ENCODE measurements around the gene COLQ. TPM values are rescaled to one million over a fixed set of nuclear protein-coding genes. Genes with fewer than 3 reads are reported as not detected.
"Not testable (repeated sequence)": the region's sequence is repeated elsewhere in the genome, so short reads cannot be mapped to it uniquely, and the experiment has no call there.

Gene COLQ
- 0.72 TPM for total RNA-seq (ENCODE audit: insufficient read depth, low replicate concordance)

GRCh38 chr3:15521573-15521965 is at the start of gene COLQ:
COLQ (minus strand) TSS chr3:15521706; CDS start chr3:15521625, 81 bp downstream.
- DNase-seq (ENCODE audit: low spot score), result peak; percentile 54

GRCh38 chr3:15563190-15563589 is 41.7 kb upstream of the COLQ start:
- no peak for DNase-seq (ENCODE audit: low spot score)

DNA sequence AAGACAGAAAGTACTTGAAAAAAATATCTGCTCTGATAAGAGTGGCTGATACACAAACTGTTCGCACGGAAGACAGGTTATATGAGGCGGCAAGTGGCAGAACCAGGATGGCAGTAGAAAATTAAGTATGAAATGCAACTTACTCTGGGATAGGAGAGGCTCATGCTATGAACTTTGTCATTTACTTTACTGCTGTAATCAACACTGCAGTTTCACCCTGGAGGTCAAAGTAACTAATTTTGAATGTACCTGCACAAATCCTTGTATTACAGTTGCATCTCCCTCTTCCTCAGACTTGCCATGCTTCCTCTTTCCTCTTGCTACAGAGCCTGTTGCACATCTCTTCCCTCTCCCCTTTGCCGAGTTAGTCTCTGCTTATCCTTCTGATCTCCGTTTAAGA is 41.1 kb upstream of the COLQ start:
- no peak for DNase-seq (ENCODE audit: low spot score)

GRCh38 chr3:15558581-15558980 is 37.1 kb upstream of the COLQ start:
- no peak for DNase-seq (ENCODE audit: low spot score)

- peak; percentile 80 for DNase-seq (ENCODE audit: low spot score)
Observed at GRCh38 chr3:15557511-15557946, 36.0 kb upstream of the COLQ start.

DNA sequence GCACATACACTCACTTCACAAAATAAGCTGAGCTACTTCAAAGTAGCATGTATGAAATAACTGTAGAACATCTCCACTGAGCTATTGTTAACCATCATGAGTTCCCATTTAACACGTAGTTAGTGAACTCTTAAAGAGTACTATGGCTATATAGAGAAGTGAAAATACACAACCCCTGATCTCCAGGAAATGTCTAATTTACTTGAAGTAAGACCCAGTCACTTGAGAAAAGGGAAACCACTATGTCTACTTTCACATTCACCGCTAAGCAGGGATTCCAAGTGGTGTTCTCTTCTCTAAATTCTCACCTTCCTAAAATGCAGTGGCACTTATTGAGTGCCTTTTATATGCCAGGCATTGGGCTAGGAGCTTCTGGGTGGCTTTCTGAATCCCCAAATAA is 35.0 kb upstream of the COLQ start:
- peak; percentile 29 for DNase-seq (ENCODE audit: low spot score)

GRCh38 chr3:15553749-15554148 is 32.2 kb upstream of the COLQ start:
- DNase-seq (ENCODE audit: low spot score), result no peak

DNA sequence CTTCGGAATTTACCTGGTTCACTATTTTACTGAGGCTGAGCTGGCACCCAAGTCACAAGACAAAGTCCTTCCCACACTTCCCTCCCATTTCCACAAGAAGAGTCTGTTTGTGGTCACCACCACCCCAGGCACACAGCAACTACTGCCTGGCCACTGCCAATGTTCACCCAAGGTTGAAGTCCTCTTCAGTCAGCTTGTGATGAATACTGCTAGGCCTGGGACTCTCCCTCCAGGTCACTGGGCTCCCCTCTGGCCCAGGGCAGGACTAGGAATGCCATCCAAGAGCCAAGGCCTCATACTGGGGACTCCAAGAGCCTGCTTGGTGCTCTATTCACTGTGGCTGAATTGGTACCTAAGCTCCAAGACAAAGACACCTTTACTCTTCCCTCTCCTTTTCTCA is 30.4 kb upstream of the COLQ start:
- no peak for DNase-seq (ENCODE audit: low spot score)

- DNase-seq (ENCODE audit: low spot score), result no peak
Observed at GRCh38 chr3:15549846-15550245, 28.3 kb upstream of the COLQ start.

DNA sequence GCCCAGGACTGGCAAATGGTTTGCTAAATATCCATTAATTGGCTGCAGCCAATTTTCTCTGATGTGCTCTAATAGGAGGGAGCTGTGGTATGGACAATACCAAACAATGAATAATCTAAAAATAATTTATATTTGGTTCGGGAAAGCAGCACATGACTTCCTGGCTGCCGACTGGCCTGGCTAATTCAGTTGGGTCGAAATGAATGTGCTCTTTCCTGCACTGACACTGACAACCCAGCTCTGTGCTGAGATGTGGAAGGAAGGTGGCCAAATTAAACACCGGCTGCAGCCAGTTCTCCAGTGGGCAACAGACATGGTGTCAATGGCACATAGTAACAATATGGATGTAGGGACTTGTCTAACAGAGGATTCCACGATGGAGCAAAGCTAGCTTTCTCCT is 21.1 kb upstream of the COLQ start:
- no peak for DNase-seq (ENCODE audit: low spot score)

DNA sequence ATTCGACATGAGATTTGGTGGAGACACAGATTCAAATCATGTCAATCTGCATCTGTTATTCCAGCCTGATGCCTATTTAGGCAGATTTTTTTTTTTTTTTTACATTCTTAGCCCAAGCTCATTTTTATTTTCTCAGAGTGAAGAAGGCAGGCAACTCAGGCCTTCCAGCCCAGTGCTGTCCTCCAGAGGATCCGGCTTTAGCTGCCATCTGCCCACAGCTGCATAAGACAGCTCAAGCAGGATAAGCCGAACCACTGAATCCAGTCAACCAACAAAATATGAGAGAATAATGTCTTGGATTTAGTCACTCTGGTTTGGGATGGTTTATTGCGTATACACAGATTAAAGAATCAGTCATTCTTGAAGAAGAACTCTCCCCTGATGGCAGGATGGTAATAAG is 19.9 kb upstream of the COLQ start:
- DNase-seq (ENCODE audit: low spot score), result no peak

DNA sequence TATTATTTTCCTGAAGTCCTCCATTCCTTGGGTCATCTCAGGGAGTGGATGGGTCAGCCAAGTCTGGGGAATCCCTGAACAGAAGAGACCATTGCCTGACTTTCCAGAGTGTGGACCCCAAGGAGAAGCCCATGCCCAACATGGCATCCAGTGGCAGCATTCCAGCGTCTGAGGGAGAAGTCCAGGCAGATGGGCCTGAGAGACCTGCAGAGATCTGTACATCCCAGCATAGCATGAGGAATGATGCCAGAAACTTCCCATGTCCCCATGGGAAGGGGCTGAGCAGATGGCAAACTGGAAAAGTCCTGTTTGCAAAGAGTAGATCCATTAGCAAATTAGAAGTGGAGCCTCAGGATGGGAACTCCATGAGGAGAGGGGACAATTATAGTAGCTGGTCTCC is 17.6 kb upstream of the COLQ start:
- DNase-seq (ENCODE audit: low spot score), result no peak

- no peak for DNase-seq (ENCODE audit: low spot score)
Observed at GRCh38 chr3:15538345-15538744, 16.8 kb upstream of the COLQ start.

- no peak for DNase-seq (ENCODE audit: low spot score)
Observed at GRCh38 chr3:15536856-15537255, 15.3 kb upstream of the COLQ start.

DNA sequence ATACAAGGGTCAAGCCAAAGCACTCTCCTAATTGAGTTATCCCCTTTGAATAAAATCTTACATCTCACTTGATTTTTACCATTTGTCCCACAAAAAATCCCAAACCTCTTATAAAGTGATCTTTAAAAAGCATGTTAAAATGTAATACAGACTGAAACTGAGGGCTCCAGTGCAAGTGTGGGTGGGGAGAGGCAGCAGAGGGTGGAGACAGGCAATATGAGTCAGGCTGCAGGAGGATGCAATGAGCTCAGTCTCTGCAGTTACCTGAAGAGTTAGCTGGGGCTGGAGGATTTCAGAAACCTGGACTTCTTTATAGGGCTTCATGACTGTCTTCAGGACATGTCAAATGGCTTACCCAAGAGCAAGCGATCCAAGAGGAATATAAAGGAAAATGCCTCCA is 14.2 kb upstream of the COLQ start:
- DNase-seq (ENCODE audit: low spot score), result peak; percentile 56

DNA sequence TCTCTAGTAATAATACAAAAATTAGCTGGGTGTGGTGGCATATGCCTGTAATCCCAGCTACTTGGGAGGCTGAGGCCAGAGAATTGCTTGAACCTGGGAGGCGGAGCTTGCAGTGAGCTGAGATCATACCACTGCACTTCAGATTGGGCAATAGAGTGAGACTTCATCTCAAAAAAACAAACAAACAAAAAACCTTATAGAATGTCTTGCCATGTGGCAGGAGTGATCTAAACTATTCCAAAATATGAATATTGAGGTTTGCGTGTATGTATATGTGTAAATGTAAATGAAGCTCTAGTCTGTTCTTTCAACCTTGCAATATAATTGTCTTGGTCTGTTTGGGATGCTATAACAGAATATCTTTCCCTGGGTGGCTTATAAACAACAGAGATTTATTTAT is 11.1 kb upstream of the COLQ start:
- not testable (repeated sequence) for DNase-seq (ENCODE audit: low spot score)

GRCh38 chr3:15531346-15531745 is 9.8 kb upstream of the COLQ start:
- no peak for DNase-seq (ENCODE audit: low spot score)

GRCh38 chr3:15528854-15529537 is 7.5 kb upstream of the COLQ start:
- DNase-seq (ENCODE audit: low spot score), result no peak

- peak; percentile 96 for DNase-seq (ENCODE audit: low spot score)
Observed at GRCh38 chr3:15527031-15527459, 5.5 kb upstream of the COLQ start.

GRCh38 chr3:15525790-15526189 is 4.3 kb upstream of the COLQ start:
- no peak for DNase-seq (ENCODE audit: low spot score)

GRCh38 chr3:15523660-15524417 is 2.3 kb upstream of the COLQ start:
- no peak for DNase-seq (ENCODE audit: low spot score)

GRCh38 chr3:15522016-15522415 is 510 bp upstream of the COLQ start:
- no peak for DNase-seq (ENCODE audit: low spot score)
